IMR-90 (cell line): ENCODE results near the gene KIRREL1. TPM values are rescaled to one million over a fixed set of nuclear protein-coding genes. Genes with fewer than 3 reads are reported as not detected.

ENCODE experiments used
- ATAC-seq: fragments of 200-7000 bp; cut with Tn5 transposase; 2 replicates; pipeline ENCODE4 v1.9.1; 2020; ENCODE audit warnings: low read depth, mild to moderate bottlenecking, moderate library complexity
- BruUV-seq: library from RNA; stranded (reverse); fragments of 400-500 nt; replicated peaks from 2 replicates; lab custom pipeline; 2021; lab: Mats Ljungman, UMichigan
- CTCF ChIA-PET: fragments of 300-600 bp; formaldehyde crosslinking; extraction: SDS; loops from one replicate; lab custom pipeline; 2021; ENCODE audit warnings: antibody characterized with exemption; lab: Yijun Ruan, JAX
- POLR2A ChIA-PET: fragments of 300-600 bp; sonication (Branson Sonifier 250); formaldehyde crosslinking; loops from one replicate; lab custom pipeline; 2022; ENCODE audit warnings: antibody characterized with exemption; ENCODE audit not compliant: unreplicated experiment; lab: Charles Lee
- DNase-seq: peaks from one replicate; pipeline ENCODE4 v3.0.0; 2013
- H2AFZ ChIP-seq: replicated peaks from 2 replicates; pipeline ENCODE3; 2013; ENCODE audit warnings: low read length, mild to moderate bottlenecking; ENCODE audit not compliant: poor library complexity
- H2AK5ac ChIP-seq: 2 replicates; pipeline ENCODE4 v1.6.1; 2013; ENCODE audit warnings: low read depth, low read length, inconsistent platforms
- H2AK9ac ChIP-seq: replicated peaks from 2 replicates; pipeline ENCODE3; 2013; ENCODE audit warnings: mild to moderate bottlenecking, low read depth, low read length, moderate library complexity; ENCODE audit not compliant: poor library complexity
- H2BK120ac ChIP-seq: 2 replicates; pipeline ENCODE4 v1.6.1; 2013; ENCODE audit warnings: low read depth, low read length, inconsistent platforms
- H2BK15ac ChIP-seq: 3 replicates; pipeline ENCODE4 v1.6.1; 2013; ENCODE audit warnings: low read depth, low read length, inconsistent platforms
- H2BK20ac ChIP-seq: 2 replicates; pipeline ENCODE4 v1.6.1; 2013; ENCODE audit warnings: low read depth, mild to moderate bottlenecking, inconsistent platforms, low read length, moderate library complexity
- H2BK5ac ChIP-seq: 2 replicates; pipeline ENCODE4 v1.6.1; 2013; ENCODE audit warnings: mild to moderate bottlenecking, low read depth, low read length, inconsistent platforms; ENCODE audit not compliant: poor library complexity, severe bottlenecking
- H3K14ac ChIP-seq: replicated peaks from 2 replicates; pipeline ENCODE4 v1.6.1; 2013; ENCODE audit warnings: low read depth, low read length, inconsistent platforms
- H3K18ac ChIP-seq: 2 replicates; pipeline ENCODE4 v1.6.1; 2013; ENCODE audit warnings: low read depth, low read length, control low read depth
- H3K23ac ChIP-seq: 2 replicates; pipeline ENCODE4 v1.6.1; 2013; ENCODE audit warnings: low read depth, low read length, inconsistent platforms
- H3K27ac ChIP-seq: 2 replicates; pipeline ENCODE4 v1.5.1; 2013; ENCODE audit warnings: mild to moderate bottlenecking, control low read depth, low read length; ENCODE audit not compliant: insufficient read depth
- H3K27me3 ChIP-seq: 2 replicates; pipeline ENCODE4 v1.6.1; 2013; ENCODE audit warnings: low read length; ENCODE audit not compliant: control insufficient read depth, insufficient read depth
- H3K36me3 ChIP-seq: 2 replicates; pipeline ENCODE4 v1.6.1; 2013; ENCODE audit warnings: low read length, mixed read lengths; ENCODE audit not compliant: control insufficient read depth, insufficient read depth
- H3K4ac ChIP-seq: 2 replicates; pipeline ENCODE4 v1.6.1; 2013; ENCODE audit warnings: low read depth, low read length, inconsistent platforms
- H3K4me1 ChIP-seq: 2 replicates; pipeline ENCODE4 v1.6.1; 2013; ENCODE audit warnings: low read length, mixed read lengths; ENCODE audit not compliant: control insufficient read depth, insufficient read depth
- H3K4me2 ChIP-seq: 2 replicates; pipeline ENCODE4 v1.6.1; 2013; ENCODE audit warnings: low read depth, mild to moderate bottlenecking, control low read depth, low read length, moderate library complexity
- H3K4me3 ChIP-seq: 2 replicates; pipeline ENCODE4 v1.5.1; 2013; ENCODE audit warnings: low read depth, mild to moderate bottlenecking, control low read depth, low read length, moderate library complexity; ENCODE audit not compliant: insufficient read depth
- H3K56ac ChIP-seq: 2 replicates; pipeline ENCODE4 v1.6.1; 2013; ENCODE audit warnings: low read length, inconsistent platforms; ENCODE audit not compliant: insufficient read depth; ENCODE audit errors: extremely low read depth
- H3K79me1 ChIP-seq, 2 experiments: 2 replicates each; pipeline ENCODE4 v1.6.1; 2013; ENCODE audit warnings: low read length in 2 of 2, inconsistent platforms in 1 of 2, low read depth in 1 of 2
- H3K9ac ChIP-seq: 2 replicates; pipeline ENCODE4 v1.6.1; 2013; ENCODE audit warnings: low read depth, low read length, control low read depth
- H3K9me1 ChIP-seq: 2 replicates; pipeline ENCODE4 v1.6.1; 2013; ENCODE audit warnings: low read length, inconsistent platforms; ENCODE audit not compliant: insufficient read depth
- H3K9me3 ChIP-seq: 2 replicates; pipeline ENCODE4 v1.6.1; 2013; ENCODE audit warnings: low read length; ENCODE audit not compliant: control insufficient read depth, insufficient read depth
- H4K20me1 ChIP-seq: 2 replicates; pipeline ENCODE4 v1.6.1; 2013; ENCODE audit warnings: low read length, inconsistent platforms; ENCODE audit not compliant: insufficient read depth
- H4K5ac ChIP-seq: 2 replicates; pipeline ENCODE4 v1.6.1; 2013; ENCODE audit warnings: mild to moderate bottlenecking, low read depth, low read length, control low read depth
- H4K8ac ChIP-seq, 2 experiments: 2 replicates each; pipeline ENCODE4 v1.6.1; 2013; ENCODE audit warnings: low read depth in 2 of 2, low read length in 2 of 2, control low read depth in 1 of 2, inconsistent platforms in 1 of 2
- H4K91ac ChIP-seq: 2 replicates; pipeline ENCODE4 v1.6.1; 2013; ENCODE audit warnings: low read depth, low read length, inconsistent platforms; ENCODE audit not compliant: insufficient read depth
- BHLHE40 ChIP-seq: fragments of 150-350 bp; IDR thresholded peaks from 2 replicates; pipeline ENCODE4 v1.6.1; 2016; ENCODE audit warnings: mild to moderate bottlenecking, low read depth, low read length
- CEBPB ChIP-seq: IDR thresholded peaks from 2 replicates; pipeline ENCODE4 v1.6.1; 2012; ENCODE audit warnings: low read depth, low read length, improper control_type of control experiment
- CHD1 ChIP-seq: IDR thresholded peaks from 2 replicates; pipeline ENCODE4 v1.6.1; 2012; ENCODE audit warnings: low read depth, low read length, improper control_type of control experiment
- CTCF ChIP-seq: conservative IDR thresholded peaks from 2 replicates; pipeline ENCODE4 v1.5.1; 2012; ENCODE audit warnings: mild to moderate bottlenecking, low read depth, low read length, improper control_type of control experiment
- FOS ChIP-seq: fragments of 150-350 bp; IDR thresholded peaks from 2 replicates; pipeline ENCODE4 v1.6.1; 2016; ENCODE audit warnings: low read depth, low read length
- MAFK ChIP-seq: IDR thresholded peaks from 2 replicates; pipeline ENCODE4 v1.6.1; 2012; ENCODE audit warnings: low read depth, low read length, improper control_type of control experiment
- MAZ ChIP-seq: IDR thresholded peaks from 2 replicates; pipeline ENCODE4 v1.6.1; 2012; ENCODE audit warnings: low read depth, mild to moderate bottlenecking, low read length, improper control_type of control experiment, moderate library complexity, borderline replicate concordance
- MXI1 ChIP-seq: IDR thresholded peaks from 2 replicates; pipeline ENCODE4 v1.6.1; 2012; ENCODE audit warnings: low read depth, mild to moderate bottlenecking, low read length, moderate library complexity, borderline replicate concordance
- NFE2L2 ChIP-seq: fragments of 150-350 bp; IDR thresholded peaks from 2 replicates; pipeline ENCODE4 v1.6.1; 2016; ENCODE audit warnings: low read depth, mild to moderate bottlenecking, low read length
- POLR2A ChIP-seq: IDR thresholded peaks from 2 replicates; pipeline ENCODE4 v1.6.1; 2012; ENCODE audit warnings: mild to moderate bottlenecking, low read depth, low read length
- RAD21 ChIP-seq: IDR thresholded peaks from 2 replicates; pipeline ENCODE4 v1.6.1; 2012; ENCODE audit warnings: low read length, improper control_type of control experiment
- RCOR1 ChIP-seq: IDR thresholded peaks from 2 replicates; pipeline ENCODE4 v1.6.1; 2012; ENCODE audit warnings: mild to moderate bottlenecking, low read length, improper control_type of control experiment; ENCODE audit not compliant: insufficient replicate concordance
- RFX5 ChIP-seq: IDR thresholded peaks from 2 replicates; pipeline ENCODE4 v1.8.0; 2012; ENCODE audit warnings: low read depth, mild to moderate bottlenecking, low read length, moderate library complexity
- SMC3 ChIP-seq: fragments of 150-350 bp; IDR thresholded peaks from 2 replicates; pipeline ENCODE4 v1.6.1; 2016; ENCODE audit warnings: low read depth, mild to moderate bottlenecking, antibody characterized with exemption, low read length, moderate library complexity
- USF2 ChIP-seq: fragments of 150-350 bp; IDR thresholded peaks from 2 replicates; pipeline ENCODE4 v1.6.1; 2017; ENCODE audit warnings: mild to moderate bottlenecking, antibody characterized with exemption, low read length, low read depth
- dilution Hi-C: fragments of 300-500 bp; cut with HindIII; formaldehyde crosslinking; loops from one replicate; pipeline ENCODE4 v1.14.3; 2018; ENCODE audit warnings: low sequenced_read_pairs; ENCODE audit not compliant: unreplicated experiment
- in situ Hi-C: fragments of 300-500 bp; cut with MboI; formaldehyde crosslinking; loops from 3 replicates; pipeline ENCODE4 v1.14.3; 2019; ENCODE audit warnings: low sequenced_read_pairs, inconsistent platforms, mixed read lengths
- intact Hi-C: fragments of 100-400 bp; cut with micrococcal nuclease; formaldehyde crosslinking; loops from 2 replicates; pipeline ENCODE4 v1.10.0; 2022
- polyA plus RNA-seq, 3 experiments: library from polyadenylated mRNA; depleted of rRNA; stranded (reverse); fragments of >200 nt; gene quantifications; 2 replicates each; pipeline ENCODE4 v1.2.3, GENCODE V29; 2012; ENCODE audit warnings: low replicate concordance in 1 of 3
- total RNA-seq: library from RNA; depleted of rRNA; stranded (reverse); fragments of >200 nt; gene quantifications from 2 replicates; pipeline ENCODE4 v1.2.3, GENCODE V29; 2012
- TF ChIP-seq, protein P1 (sequence below): fragments of 150-350 bp; IDR thresholded peaks from 2 replicates; pipeline ENCODE4 v1.6.1; 2016; ENCODE audit warnings: low read depth, mild to moderate bottlenecking, low read length, moderate library complexity, borderline replicate concordance

The KIRREL1 gene
- total and polyA plus RNA-seq, 2 of the 4 experiments (the other 2 are of a cell fraction): 58.1 to 64.7 TPM

DNA sequence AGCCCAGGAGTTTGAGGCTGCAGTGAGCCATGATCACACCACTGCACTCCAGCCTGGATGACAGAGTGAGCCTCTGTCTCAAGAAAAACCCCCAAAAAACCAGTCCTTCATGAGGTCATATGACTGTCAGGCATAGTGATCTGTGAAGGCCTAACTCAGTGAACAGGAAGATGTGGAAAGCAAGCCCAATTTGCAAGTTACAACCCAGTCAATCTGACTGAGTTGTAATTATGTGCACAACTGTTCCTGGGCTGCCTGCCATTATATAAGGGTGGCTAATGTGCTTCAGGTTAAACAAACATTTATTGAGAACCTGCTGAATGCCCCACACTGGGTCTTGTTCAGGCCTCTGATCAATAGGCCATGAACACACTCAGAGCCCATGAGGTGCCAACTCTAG lies 38.2 kb upstream of the KIRREL1 start:
- H2AFZ ChIP-seq: no peak overlapping the region
- H3K9me3 ChIP-seq: no peaks in the 10 kb centered on the region
- no peak overlapping the region for H3K23ac ChIP-seq
- H2BK120ac ChIP-seq: no peak overlapping the region
- TF ChIP-seq POLR2A (no peak), SMC3 (no peak), RAD21 (no peak), BHLHE40 (no peak), FOS (no peak), USF2 (no peak), CTCF (no peak), MAZ (no peak), CEBPB (no peak), CHD1 (no peak), RCOR1 (no peak), NFE2L2 (no peak), MAFK (no peak), MXI1 (no peak), RFX5 (no peak)
- TF ChIP-seq, protein P1, sequence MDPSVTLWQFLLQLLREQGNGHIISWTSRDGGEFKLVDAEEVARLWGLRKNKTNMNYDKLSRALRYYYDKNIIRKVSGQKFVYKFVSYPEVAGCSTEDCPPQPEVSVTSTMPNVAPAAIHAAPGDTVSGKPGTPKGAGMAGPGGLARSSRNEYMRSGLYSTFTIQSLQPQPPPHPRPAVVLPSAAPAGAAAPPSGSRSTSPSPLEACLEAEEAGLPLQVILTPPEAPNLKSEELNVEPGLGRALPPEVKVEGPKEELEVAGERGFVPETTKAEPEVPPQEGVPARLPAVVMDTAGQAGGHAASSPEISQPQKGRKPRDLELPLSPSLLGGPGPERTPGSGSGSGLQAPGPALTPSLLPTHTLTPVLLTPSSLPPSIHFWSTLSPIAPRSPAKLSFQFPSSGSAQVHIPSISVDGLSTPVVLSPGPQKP: no peak
- H2AK9ac ChIP-seq: no peak overlapping the region
- dilution Hi-C loops (loop anchor here (25.0 kb wide), 1 partner anchor 182 kb away; a partner anchor contains a TSS), intact Hi-C loops (no loop called here), in situ Hi-C loops (no loop called here)
- no peaks in the 10 kb centered on the region for H3K4me1 ChIP-seq
- no peak overlapping the region for H4K5ac ChIP-seq
- H3K4me2 ChIP-seq: no peak overlapping the region
- ATAC-seq: no peak
- no peak overlapping the region for H4K8ac ChIP-seq
- BruUV-seq: no TSS peak
- H2BK20ac ChIP-seq: no peak overlapping the region
- no peak overlapping the region for H3K9ac ChIP-seq
- H3K14ac ChIP-seq: no peak overlapping the region
- H3K4me3 ChIP-seq: no peak overlapping the region
- H3K27me3 ChIP-seq: peaks cover 37% of the 10 kb centered on the region
- no peaks in the 10 kb centered on the region for H4K20me1 ChIP-seq
- no peak for DNase-seq
- no peak overlapping the region for H3K18ac ChIP-seq
- H3K56ac ChIP-seq: no peak overlapping the region
- no peak overlapping the region for H2AK5ac ChIP-seq
- no peaks in the 10 kb centered on the region for H3K36me3 ChIP-seq
- no peak overlapping the region for H3K27ac ChIP-seq
- ChIA-PET CTCF (no interaction called here), POLR2A (no interaction called here)
- no peak overlapping the region for H4K91ac ChIP-seq
- H2BK15ac ChIP-seq: no peak overlapping the region
- no peaks in the 10 kb centered on the region for H3K79me1 ChIP-seq
- no peak overlapping the region for H3K4ac ChIP-seq
- H3K9me1 ChIP-seq: no peaks in the 10 kb centered on the region
- no peak overlapping the region for H2BK5ac ChIP-seq
